ENCODE data around the gene PPIB. TPM values are rescaled to one million over a fixed set of nuclear protein-coding genes. Genes with fewer than 3 reads are reported as not detected.

PPIB gene
- total RNA-seq, 1 experiment from 2014 or later, result 458 TPM

DNA sequence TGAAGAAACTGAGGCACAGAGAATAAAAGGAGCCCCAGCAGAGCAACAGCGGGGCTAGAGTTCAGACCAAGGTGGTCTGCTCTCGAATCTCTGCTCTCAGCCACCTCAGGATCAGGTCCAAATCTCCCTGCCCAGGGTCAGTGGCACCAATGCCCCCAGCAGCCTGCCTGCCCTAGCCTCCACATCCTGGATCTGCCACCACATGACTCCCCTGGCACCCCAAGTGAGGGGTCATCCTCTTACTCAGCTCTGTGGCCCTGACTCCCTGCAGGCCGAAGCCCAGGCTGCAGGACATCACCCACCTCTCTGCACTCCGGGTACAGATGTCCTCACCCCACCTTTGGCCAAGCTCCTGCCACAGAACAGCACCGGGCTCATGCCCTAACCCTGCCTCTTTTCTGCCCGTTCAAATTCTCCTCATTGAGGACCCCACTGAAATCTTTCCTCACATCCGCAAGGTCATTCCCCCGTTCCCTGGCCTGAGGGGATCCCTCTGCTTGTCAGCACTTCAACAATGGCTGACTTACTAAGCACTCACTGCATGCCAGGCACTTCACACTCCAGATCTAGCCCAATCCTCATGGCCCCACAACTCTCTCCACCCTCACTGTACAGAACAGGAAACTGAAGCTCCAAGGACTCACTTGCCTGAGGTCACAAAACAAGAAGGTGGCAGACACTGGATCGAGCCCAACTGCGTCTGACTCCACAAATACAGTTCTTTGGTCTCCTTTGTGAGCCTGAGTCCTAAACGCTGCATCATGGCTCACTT, 4.3 kb downstream of the PPIB start:
- DNase-seq, result no peak
- no peaks in the 10 kb centered on the region; the same call in 1 of the 2 replicates for H3K4me1 ChIP-seq
- H3K36me3 ChIP-seq (ENCODE audit: control insufficient read depth, insufficient read depth, low read length), result no peaks in the 10 kb centered on the region; the same call in 1 of the 2 replicates
- H3K9me3 Mint-ChIP-seq (ENCODE audit: unreplicated experiment), result no peaks in the 10 kb centered on the region
- no peaks in the 10 kb centered on the region for H3K9me3 ChIP-seq
- H3K4me3 ChIP-seq (ENCODE audit: low read depth, low read length), result no peak overlapping the region
- peak overlapping the region; percentile 15 for H3K27ac Mint-ChIP-seq (ENCODE audit: unreplicated experiment)
- H3K27me3 Mint-ChIP-seq (ENCODE audit: insufficient read depth, unreplicated experiment), result no peaks in the 10 kb centered on the region
- H3K4me3 Mint-ChIP-seq (ENCODE audit: unreplicated experiment), result no peak overlapping the region
- POLR2A ChIA-PET, result no interaction called here
- H3K4me1 Mint-ChIP-seq (ENCODE audit: low read depth, unreplicated experiment), result peaks cover 5% of the 10 kb centered on the region
- TF ChIP-seq, protein P1, sequence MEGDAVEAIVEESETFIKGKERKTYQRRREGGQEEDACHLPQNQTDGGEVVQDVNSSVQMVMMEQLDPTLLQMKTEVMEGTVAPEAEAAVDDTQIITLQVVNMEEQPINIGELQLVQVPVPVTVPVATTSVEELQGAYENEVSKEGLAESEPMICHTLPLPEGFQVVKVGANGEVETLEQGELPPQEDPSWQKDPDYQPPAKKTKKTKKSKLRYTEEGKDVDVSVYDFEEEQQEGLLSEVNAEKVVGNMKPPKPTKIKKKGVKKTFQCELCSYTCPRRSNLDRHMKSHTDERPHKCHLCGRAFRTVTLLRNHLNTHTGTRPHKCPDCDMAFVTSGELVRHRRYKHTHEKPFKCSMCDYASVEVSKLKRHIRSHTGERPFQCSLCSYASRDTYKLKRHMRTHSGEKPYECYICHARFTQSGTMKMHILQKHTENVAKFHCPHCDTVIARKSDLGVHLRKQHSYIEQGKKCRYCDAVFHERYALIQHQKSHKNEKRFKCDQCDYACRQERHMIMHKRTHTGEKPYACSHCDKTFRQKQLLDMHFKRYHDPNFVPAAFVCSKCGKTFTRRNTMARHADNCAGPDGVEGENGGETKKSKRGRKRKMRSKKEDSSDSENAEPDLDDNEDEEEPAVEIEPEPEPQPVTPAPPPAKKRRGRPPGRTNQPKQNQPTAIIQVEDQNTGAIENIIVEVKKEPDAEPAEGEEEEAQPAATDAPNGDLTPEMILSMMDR (IDR thresholded peaks at IDR 0.05; ENCODE audit: insufficient read depth in 1 of 2, low read depth in 1 of 2, low read length in 1 of 2, severe bottlenecking in 1 of 2, unreplicated experiment in 1 of 2), result no peak
- no TSS peak for BruUV-seq (replicated peaks)
- intact Hi-C loops (cut with micrococcal nuclease; ENCODE audit: unreplicated experiment), result no loop called here
- H3K36me3 Mint-ChIP-seq (ENCODE audit: insufficient read depth, unreplicated experiment), result peaks cover 75% of the 10 kb centered on the region
- CTCF ChIA-PET, result no interaction called here
- H3K27me3 ChIP-seq (replicated peaks; ENCODE audit: control insufficient read depth, insufficient read depth, low read length), result no peaks in the 10 kb centered on the region

DNA sequence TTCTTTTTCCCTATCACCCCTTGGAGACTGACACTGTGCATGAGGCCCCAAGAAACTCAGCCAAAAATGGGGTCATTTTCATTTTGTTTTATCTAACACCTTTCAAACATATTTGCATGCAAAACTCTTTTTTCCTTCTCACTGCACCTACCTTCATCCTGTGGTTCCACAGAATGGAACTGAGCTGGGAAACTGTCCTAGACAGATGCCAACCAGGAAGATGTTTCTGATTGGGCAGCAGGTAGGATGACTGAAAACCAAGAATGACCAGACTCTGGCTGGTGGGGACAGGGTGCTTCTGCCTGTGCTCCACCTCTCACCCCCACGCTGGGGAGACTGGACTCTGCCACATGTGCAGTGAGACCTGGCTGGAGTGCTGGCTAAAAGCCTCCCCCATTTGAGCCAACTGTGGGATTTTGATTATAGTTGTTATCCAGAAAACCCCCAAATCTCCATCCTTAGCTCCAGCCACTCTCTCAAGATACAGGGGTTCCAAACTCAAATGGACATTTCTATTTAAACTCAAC, 5.2 kb downstream of the PPIB start:
- Histone ChIP-seq H3K27me3 (replicated peaks; ENCODE audit: control insufficient read depth, insufficient read depth, low read length) (no peaks in the 10 kb centered on the region), H3K9me3 (no peaks in the 10 kb centered on the region), H3K36me3 (ENCODE audit: control insufficient read depth, insufficient read depth, low read length) (no peaks in the 10 kb centered on the region; the same call in 1 of the 2 replicates), H3K4me3 (ENCODE audit: low read depth, low read length) (no peak overlapping the region), H3K4me1 (no peaks in the 10 kb centered on the region; the same call in 1 of the 2 replicates)
- ChIA-PET POLR2A (no interaction called here), CTCF (no interaction called here)
- H3K27ac Mint-ChIP-seq (ENCODE audit: unreplicated experiment), result peak overlapping the region; percentile 15
- no peaks in the 10 kb centered on the region for H3K27me3 Mint-ChIP-seq (ENCODE audit: insufficient read depth, unreplicated experiment)
- BruUV-seq (replicated peaks), result no TSS peak
- TF ChIP-seq, protein P1 (IDR thresholded peaks at IDR 0.05; ENCODE audit: insufficient read depth in 1 of 2, low read depth in 1 of 2, low read length in 1 of 2, severe bottlenecking in 1 of 2, unreplicated experiment in 1 of 2), result no peak
- H3K4me3 Mint-ChIP-seq (ENCODE audit: unreplicated experiment), result no peak overlapping the region
- intact Hi-C loops (cut with micrococcal nuclease; ENCODE audit: unreplicated experiment), result no loop called here
- peaks cover 82% of the 10 kb centered on the region for H3K36me3 Mint-ChIP-seq (ENCODE audit: insufficient read depth, unreplicated experiment)
- peaks cover 9% of the 10 kb centered on the region for H3K4me1 Mint-ChIP-seq (ENCODE audit: low read depth, unreplicated experiment)
- no peaks in the 10 kb centered on the region for H3K9me3 Mint-ChIP-seq (ENCODE audit: unreplicated experiment)
- DNase-seq, result no peak

DNA sequence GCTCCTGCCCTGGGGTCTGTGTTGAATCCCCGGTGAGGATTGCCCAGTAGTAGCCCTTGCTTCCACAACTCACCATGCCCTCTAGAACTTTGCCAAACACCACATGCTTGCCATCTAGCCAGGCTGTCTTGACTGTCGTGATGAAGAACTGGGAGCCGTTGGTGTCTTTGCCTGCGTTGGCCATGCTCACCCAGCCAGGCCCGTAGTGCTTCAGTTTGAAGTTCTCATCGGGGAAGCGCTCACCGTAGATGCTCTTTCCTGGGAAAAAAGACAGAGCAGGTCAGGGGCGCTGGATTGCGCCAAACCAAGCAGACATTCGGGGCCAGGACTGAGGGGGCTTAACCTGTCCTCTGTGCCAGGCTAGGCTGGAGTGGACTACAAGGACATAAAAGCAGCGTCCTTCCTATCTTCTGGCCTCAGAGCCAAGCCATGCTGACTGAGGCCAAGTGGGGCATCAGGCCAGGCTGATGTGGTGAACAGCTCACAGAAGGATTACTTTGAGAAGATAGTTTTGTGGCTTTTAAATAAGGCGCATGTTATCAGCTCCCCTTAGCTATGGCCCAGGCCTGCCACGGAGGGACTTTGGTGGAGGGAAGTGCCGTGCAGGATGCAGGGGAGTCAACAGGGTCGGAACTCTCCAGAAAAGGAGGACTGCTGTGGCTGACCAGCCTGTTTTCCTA, 6.0 kb downstream of the PPIB start:
- Histone ChIP-seq H3K36me3 (ENCODE audit: control insufficient read depth, insufficient read depth, low read length) (no peaks in the 10 kb centered on the region; the same call in 1 of the 2 replicates), H3K4me3 (ENCODE audit: low read depth, low read length) (no peak overlapping the region), H3K27me3 (replicated peaks; ENCODE audit: control insufficient read depth, insufficient read depth, low read length) (no peaks in the 10 kb centered on the region), H3K9me3 (no peaks in the 10 kb centered on the region), H3K4me1 (no peaks in the 10 kb centered on the region; the same call in 1 of the 2 replicates)
- peaks cover 77% of the 10 kb centered on the region for H3K36me3 Mint-ChIP-seq (ENCODE audit: insufficient read depth, unreplicated experiment)
- H3K27ac Mint-ChIP-seq (ENCODE audit: unreplicated experiment), result no peak overlapping the region
- DNase-seq, result no peak
- ChIA-PET POLR2A (no interaction called here), CTCF (no interaction called here)
- H3K4me3 Mint-ChIP-seq (ENCODE audit: unreplicated experiment), result no peak overlapping the region
- intact Hi-C loops (cut with micrococcal nuclease; ENCODE audit: unreplicated experiment), result no loop called here
- no peaks in the 10 kb centered on the region for H3K27me3 Mint-ChIP-seq (ENCODE audit: insufficient read depth, unreplicated experiment)
- H3K9me3 Mint-ChIP-seq (ENCODE audit: unreplicated experiment), result no peaks in the 10 kb centered on the region
- BruUV-seq (replicated peaks), result no TSS peak
- TF ChIP-seq, protein P1 (IDR thresholded peaks at IDR 0.05; ENCODE audit: insufficient read depth in 1 of 2, low read depth in 1 of 2, low read length in 1 of 2, severe bottlenecking in 1 of 2, unreplicated experiment in 1 of 2), result no peak
- H3K4me1 Mint-ChIP-seq (ENCODE audit: low read depth, unreplicated experiment), result peaks cover 9% of the 10 kb centered on the region
